GM08714 (cell line): ENCODE results near the gene CNTN6.

Experiments
- H3K4me3 ChIP-seq: fragments of 200-500 bp; sonication (Bioruptor generic); 2 replicates; pipeline ENCODE4 v1.5.1; 2014; ENCODE audit warnings: mild to moderate bottlenecking, low read length, inconsistent platforms
- ZNF274 ChIP-seq: IDR thresholded peaks from 2 replicates; pipeline ENCODE4 v1.6.1; 2012; ENCODE audit warnings: mild to moderate bottlenecking, low read depth, low read length

CNTN6 gene

DNA sequence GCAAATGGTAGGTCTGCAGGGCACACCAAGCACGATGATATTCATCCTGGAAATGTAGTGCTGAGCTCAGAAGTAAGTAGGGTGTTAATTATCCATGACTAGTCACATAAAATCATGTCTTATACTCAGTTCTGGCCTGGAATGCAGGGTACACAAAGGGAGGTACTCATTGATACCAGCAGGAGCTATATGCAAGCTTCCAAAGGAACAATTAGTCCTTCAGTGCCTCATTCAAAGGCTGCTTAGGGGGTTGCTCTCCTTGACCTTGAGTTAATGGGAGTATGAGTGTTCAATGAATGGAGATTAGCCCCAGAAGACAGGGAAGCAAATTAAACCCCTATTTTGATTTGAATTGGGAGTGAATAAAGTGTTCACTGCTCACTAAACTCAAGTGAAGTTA, 38.3 kb downstream of the CNTN6 start:
- no peak for TF ChIP-seq ZNF274
- no peak overlapping the region for H3K4me3 ChIP-seq

DNA sequence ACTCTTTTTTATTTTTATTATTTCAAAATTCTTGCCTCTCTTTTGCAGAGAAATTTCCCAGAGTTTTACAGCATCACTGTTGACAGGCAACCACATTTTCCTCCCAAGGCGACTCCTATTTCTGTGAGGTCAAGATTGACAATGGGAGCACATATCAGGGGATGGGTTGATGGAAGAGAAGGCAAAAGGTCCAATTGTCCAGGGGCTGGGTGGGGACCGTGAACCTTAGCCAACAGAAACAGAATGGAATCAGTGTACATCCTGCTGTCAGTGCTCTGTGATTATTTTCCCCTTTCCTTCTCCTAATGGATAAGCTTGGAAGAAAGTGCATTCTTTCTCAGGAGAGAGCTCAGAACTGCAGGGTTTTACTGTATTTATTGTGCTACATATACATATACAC, 42.4 kb downstream of the CNTN6 start:
- no peak overlapping the region for H3K4me3 ChIP-seq
- no peak for TF ChIP-seq ZNF274

DNA sequence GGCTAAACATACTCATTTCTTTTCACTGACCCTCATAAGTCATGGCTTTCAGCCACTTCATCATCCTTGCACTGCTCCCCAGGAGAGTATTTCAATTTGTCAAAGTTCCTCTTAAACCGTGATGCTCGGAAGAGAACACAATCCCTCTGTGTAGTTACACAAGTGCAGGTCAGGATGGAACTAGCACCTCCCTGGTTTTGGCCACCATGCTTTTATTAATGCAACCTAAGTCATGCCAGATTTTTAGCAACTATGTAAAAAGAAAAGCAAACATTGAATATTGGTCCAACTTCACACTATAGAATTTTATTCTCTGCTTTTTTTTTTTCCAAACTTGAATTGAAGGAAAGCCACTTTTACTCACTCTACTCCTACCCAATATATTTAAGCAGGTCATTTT, 45.2 kb downstream of the CNTN6 start:
- no peak overlapping the region for H3K4me3 ChIP-seq
- TF ChIP-seq ZNF274, result no peak

DNA sequence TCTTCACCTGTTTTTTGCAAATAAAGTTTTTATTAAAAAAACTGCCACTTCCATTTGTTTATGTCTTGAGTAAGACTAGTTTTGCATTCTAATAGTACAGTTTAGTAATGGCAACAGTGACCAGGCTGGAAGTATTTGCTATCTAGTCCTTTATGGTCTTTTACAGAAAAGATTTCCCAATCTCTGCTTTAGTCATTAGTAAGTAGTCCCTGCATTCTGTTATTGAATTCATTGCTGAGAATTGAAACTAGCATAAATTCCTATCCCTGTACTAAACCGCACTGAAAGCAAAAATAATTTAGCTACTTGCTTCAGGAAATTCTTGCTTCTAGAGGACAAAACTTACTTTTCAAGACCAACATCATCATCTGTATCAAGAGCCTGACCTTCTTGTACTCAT, 46.2 kb downstream of the CNTN6 start:
- no peak for TF ChIP-seq ZNF274
- H3K4me3 ChIP-seq, result no peak overlapping the region

DNA sequence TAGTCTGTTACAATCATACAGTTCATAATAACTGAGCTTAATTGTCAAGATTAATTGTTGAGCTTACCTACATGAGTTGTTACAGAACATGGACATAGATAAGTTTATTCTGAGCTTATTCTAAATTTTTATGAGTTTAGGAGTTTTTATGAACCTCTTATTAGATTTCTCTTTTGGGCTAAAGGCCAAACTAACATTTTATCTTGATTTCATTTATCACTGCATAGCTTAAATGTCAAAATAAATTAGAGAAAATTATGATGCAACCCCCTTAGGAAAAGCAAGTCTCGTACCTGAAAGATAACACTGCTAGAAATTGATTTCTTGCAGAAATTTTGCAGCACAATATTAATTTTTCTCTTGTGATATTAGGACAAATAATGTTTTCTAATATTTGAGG, 54.5 kb downstream of the CNTN6 start:
- no peak for TF ChIP-seq ZNF274
- no peak overlapping the region for H3K4me3 ChIP-seq

DNA sequence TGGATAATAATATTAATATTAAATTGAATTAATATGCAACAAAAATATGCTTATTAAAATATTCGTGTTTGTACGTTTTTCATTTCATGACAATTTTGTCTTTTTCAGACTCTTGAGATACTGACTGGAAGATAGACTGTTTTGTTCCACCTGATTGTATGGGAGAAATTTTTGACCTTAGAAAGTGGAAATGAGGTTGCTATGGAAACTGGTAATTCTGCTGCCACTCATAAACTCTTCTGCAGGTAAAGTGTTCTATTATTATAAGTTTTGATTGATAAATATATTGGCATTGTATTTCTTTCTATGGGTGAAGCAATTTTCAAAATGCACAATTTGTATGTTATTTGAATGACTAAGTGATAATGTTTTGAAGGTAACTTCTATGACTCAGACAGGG, 55.0 kb downstream of the CNTN6 start:
- H3K4me3 ChIP-seq, result no peak overlapping the region
- no peak for TF ChIP-seq ZNF274

DNA sequence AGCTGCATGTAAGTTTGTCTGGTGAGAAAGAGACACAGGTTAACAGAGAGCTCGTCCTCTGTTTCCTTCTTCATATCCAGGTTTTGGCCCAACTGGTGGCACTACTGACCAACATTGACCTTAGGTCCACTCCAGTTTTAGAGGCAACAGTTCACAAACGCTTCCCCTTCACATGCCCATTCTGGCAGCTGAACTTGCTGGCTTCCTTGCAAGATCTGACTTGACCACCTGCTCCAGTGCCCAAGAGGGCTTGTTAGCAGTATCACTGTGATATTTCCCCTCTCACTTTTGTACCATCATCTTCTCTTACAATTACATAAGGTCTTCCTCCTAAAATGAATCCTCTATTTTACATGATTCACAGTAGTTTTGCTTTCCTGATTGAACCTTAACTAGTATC, 71.3 kb downstream of the CNTN6 start:
- no peak for TF ChIP-seq ZNF274

DNA sequence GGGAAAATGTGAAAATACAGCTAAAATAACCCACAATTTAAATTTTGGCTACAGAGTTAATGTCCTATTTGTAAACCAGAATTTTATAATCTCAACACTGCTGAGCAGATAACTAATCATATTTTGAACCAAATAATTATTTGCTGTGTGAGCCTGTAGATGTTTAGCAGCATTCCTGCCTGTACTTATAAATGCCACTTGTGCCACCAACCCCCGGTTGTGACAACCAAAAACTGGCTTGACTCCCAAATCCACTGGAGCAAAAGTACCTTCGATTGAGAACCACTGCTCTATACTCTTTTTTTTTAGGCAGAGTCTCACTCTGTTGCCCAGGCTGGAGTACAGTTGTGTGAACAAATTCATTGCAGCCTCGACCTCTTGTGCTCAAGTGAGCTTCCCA, 78.5 kb downstream of the CNTN6 start:
- no peak overlapping the region for H3K4me3 ChIP-seq
- TF ChIP-seq ZNF274, result no peak

More for the DNA sequence above, 71.3 kb downstream of the CNTN6 start:
- no peak overlapping the region for H3K4me3 ChIP-seq

DNA sequence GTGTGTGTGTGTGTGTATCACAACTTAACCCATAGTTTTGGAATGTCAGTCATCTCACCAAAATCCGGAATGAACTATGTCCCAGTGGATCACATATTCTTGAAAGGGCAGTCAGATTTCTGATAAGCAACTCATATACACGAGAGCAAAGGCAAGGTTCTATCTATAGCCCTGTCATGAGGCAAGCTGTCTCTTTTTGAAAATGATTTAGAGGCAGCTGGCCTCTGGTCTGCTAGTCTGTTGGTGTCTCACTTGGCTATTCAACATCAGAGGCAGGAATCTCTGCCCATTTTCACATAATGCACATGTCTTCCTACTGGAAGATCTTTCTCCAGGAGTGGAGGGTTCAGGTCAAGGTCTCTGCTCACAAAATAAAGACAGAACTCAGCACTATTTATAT, 79.8 kb downstream of the CNTN6 start:
- TF ChIP-seq ZNF274, result no peak

DNA sequence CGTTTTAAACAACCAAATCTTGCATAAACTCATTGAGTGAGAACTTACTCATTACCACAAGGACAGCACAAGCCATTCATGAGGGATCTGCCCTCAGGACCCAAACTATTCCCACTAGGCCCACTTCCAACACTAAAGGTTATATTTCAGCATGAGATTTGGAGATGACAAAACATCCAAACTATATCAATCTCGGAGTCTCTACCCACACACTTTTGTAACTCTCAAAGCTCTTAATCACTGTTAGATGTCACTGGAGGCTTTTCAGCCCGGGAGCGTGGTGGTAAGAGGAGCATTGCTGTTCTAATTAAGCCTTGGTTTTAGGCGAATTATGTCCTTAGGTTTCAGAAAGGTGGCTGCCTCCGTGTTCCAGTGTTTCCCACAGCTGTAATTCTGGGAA, 86.3 kb downstream of the CNTN6 start:
- no peak for TF ChIP-seq ZNF274

More for the DNA sequence above, 79.8 kb downstream of the CNTN6 start:
- no peak overlapping the region for H3K4me3 ChIP-seq

DNA sequence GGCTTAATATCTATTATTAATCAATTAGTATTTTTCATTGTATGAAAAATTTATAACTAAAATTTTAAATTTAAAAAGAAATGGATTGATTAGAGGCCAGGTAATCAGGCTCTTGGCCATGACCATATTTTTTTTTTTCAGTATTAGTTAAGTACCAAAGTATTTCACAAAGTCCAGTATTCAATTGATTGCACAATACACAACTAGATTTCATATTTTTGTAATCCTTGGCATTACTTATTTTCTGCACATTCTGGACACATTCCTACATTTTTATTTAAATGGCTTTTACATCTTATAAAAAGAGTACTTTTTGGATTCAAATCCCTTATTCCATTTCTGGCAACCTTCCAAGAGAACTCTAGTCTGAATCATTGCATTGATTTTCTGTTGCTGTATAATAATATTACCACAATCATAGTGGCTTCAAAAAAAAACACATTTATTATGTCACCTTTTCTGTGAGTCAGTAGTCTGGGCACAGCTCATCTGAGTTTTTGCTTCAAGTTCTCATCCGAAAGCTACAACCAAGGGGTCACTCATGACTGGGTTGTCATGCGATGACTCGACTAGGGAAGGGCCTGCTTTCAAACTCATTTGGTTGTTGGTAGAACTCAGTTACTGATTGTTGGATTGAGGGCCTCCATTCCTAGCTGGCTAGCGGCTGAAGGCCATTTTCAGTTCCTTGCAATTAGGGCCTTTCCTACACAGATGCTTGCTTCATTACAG, 90.7 kb downstream of the CNTN6 start:
- H3K4me3 ChIP-seq, result no peak overlapping the region
- TF ChIP-seq ZNF274, result no peak

More for the DNA sequence above, 86.3 kb downstream of the CNTN6 start:
- no peak overlapping the region for H3K4me3 ChIP-seq

DNA sequence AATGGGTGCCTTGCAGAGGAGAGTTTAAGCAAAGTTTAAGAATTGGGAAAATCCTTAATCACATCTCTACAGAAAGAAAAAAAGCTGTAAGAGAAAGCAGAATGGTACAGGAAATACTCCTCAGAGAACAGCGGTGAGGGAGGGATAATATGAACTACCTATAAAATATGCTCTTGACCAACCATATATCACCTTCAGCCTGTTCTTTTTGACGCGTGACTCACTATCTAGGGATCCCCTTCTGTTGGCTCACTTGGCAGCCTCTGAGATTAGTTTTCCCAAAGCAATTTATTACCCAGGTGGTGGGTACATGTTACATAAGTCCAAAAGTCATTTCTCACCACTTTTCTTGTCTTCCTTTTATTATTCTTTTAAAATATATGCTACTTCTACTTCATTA, 97.7 kb downstream of the CNTN6 start:
- no peak overlapping the region for H3K4me3 ChIP-seq
- TF ChIP-seq ZNF274, result no peak

DNA sequence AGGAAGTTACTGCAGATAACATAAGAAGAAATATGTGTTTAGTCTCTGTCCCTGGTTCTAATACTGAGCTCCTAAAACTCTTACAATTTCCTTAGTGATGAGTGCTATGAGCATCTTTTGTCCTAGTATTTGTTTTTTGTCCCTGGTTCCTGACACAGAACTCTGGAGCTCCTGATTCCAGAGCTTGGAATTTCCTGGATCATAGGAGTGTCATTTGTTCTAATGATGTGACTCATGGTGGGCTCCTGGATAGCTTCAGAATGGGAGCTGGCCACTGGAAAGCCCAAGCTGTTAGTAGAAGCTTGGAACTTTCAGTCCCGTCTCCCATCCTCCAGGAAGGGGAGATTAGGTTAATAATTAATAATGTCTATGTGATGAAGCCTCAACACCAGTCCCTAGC, 98.2 kb downstream of the CNTN6 start:
- no peak overlapping the region for H3K4me3 ChIP-seq
- no peak for TF ChIP-seq ZNF274

DNA sequence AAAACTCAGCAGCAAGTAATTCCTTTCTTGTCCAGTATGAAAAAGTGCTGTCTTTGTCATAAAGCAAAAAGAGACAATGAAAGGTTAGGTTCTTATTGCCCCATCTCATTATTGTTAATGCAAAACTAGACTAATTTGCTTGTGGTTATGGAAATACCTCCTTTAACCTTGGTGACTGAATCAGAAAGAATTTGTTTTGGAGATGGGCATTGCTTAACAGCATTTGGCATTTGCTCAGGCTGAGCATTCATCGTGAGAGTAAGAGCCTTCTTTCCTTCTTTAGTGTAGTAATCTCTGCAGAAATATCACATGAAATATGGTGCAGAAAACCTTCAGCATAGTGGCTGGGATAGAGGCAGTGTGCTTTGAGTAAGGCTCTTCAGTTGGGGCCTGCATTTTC, 103.1 kb downstream of the CNTN6 start:
- H3K4me3 ChIP-seq, result no peak overlapping the region
- TF ChIP-seq ZNF274, result no peak

DNA sequence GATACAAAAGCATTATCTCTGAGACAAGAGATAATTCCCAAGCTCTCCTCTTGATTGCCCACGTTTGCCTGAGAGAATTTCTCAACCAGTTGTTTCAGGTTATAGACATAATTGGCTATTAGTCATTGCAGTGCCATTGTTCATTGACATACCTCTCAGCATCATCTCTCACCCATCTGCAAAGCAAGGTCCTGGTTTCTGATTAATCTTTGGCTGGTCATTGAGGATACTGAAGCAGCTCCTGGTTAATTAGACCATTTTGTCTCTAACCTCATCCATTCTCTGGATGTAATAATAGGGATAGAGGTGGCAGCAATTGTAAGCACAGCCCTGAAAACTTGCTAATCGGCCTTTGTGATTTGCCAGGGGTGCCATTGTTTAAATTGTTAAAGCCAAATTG, 104.2 kb downstream of the CNTN6 start:
- TF ChIP-seq ZNF274, result no peak

DNA sequence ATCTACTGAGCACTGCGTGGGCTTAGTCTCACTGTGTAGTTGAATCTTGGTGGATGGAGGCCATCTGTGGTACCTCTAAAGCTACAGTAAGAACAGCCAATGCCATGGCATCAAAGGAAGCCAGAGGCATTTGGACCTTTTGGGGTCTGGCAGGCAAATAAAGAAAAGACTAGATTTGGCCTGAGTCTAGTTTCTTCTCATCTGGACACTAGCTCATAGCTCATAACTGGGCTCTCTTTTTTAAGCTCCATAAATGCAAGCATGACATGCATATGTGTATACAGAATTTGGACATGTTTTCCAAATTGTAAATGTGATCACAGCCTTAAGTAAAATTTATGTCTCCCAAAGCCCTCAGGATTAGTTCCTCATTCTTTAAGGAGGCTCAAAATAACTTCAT, 107.5 kb downstream of the CNTN6 start:
- no peak overlapping the region for H3K4me3 ChIP-seq
- no peak for TF ChIP-seq ZNF274

More for the DNA sequence above, 104.2 kb downstream of the CNTN6 start:
- no peak overlapping the region for H3K4me3 ChIP-seq
